ENCODE results near the gene PAPPA.

Gene PAPPA

GRCh38 chr9:116232424-116233159 lies 79.0 kb downstream of the PAPPA start:
- no peak for DNase-seq

GRCh38 chr9:116233160-116233530 lies 79.6 kb downstream of the PAPPA start:
- DNase-seq: no peak

- no peak for DNase-seq
Observed at GRCh38 chr9:116234081-116234480, 80.5 kb downstream of the PAPPA start.

- DNase-seq: no peak
Observed at GRCh38 chr9:116236979-116237378, 83.4 kb downstream of the PAPPA start.

GRCh38 chr9:116237456-116237855 lies 83.9 kb downstream of the PAPPA start:
- DNase-seq: no peak

GRCh38 chr9:116238225-116238624 lies 84.6 kb downstream of the PAPPA start:
- no peak for DNase-seq

GRCh38 chr9:116238776-116239340 lies 85.3 kb downstream of the PAPPA start:
- DNase-seq: no peak

GRCh38 chr9:116243708-116244107 lies 90.1 kb downstream of the PAPPA start:
- no peak for DNase-seq

GRCh38 chr9:116247284-116247683 lies 93.7 kb downstream of the PAPPA start:
- no peak for DNase-seq

GRCh38 chr9:116247791-116248374 lies 94.3 kb downstream of the PAPPA start:
- DNase-seq: no peak

- DNase-seq: no peak
Observed at GRCh38 chr9:116250891-116251290, 97.3 kb downstream of the PAPPA start.

- DNase-seq: no peak
Observed at GRCh38 chr9:116251366-116251765, 97.8 kb downstream of the PAPPA start.

GRCh38 chr9:116260531-116260930 lies 106.9 kb downstream of the PAPPA start:
- DNase-seq: no peak

- DNase-seq: no peak
Observed at GRCh38 chr9:116262448-116262847, 108.9 kb downstream of the PAPPA start.

- no peak for DNase-seq
Observed at GRCh38 chr9:116264361-116264760, 110.8 kb downstream of the PAPPA start.

GRCh38 chr9:116267021-116267420 lies 113.4 kb downstream of the PAPPA start:
- no peak for DNase-seq

GRCh38 chr9:116269250-116269649 lies 115.7 kb downstream of the PAPPA start:
- no peak for DNase-seq

GRCh38 chr9:116270546-116270945 lies 117.0 kb downstream of the PAPPA start:
- no peak for DNase-seq

GRCh38 chr9:116271340-116271739 lies 117.7 kb downstream of the PAPPA start:
- no peak for DNase-seq

- no peak for DNase-seq
Observed at GRCh38 chr9:116271991-116272390, 118.4 kb downstream of the PAPPA start.

GRCh38 chr9:116274293-116274692 lies 120.7 kb downstream of the PAPPA start:
- no peak for DNase-seq

GRCh38 chr9:116275418-116276195 lies 122.0 kb downstream of the PAPPA start:
- no peak for DNase-seq

GRCh38 chr9:116276196-116276493 lies 122.6 kb downstream of the PAPPA start:
- DNase-seq: no peak

- DNase-seq: no peak
Observed at GRCh38 chr9:116276651-116277121, 123.1 kb downstream of the PAPPA start.
